Measurements from ENCODE around the gene CLCN1.

GRCh38 chr7:143347950-143348349 is 32.0 kb downstream of the CLCN1 start:
- TF ChIP-seq GATA3 (IDR thresholded peaks at IDR 0.05; ENCODE audit: low read depth, low read length) (no peak), GATA2 (IDR thresholded peaks at IDR 0.05; ENCODE audit: low read depth, low read length) (no peak)
